SK-N-SH (cell line): ENCODE data around the gene TTC23. TPM values are rescaled to one million over a fixed set of nuclear protein-coding genes. Genes with fewer than 3 reads are reported as not detected.

Experiments used
- CTCF ChIA-PET: fragments of 300-600, 350-600 bp; formaldehyde crosslinking; extraction: SDS; loops from one replicate; lab custom pipeline; 2021; lab: Yijun Ruan, JAX
- POLR2A ChIA-PET: fragments of 350-600 bp; sonication (Branson Sonifier 250); formaldehyde crosslinking; extraction: SDS; loops from one replicate; lab custom pipeline; 2020; ENCODE audit warnings: antibody characterized with exemption, inconsistent platforms; lab: Yijun Ruan, JAX
- DNase-seq: peaks from one replicate; pipeline ENCODE4 v3.0.0; 2012
- H2AFZ ChIP-seq: fragments of 200-600 bp; sonication (generic); 2 replicates; pipeline ENCODE4 v1.8.1; 2016; ENCODE audit warnings: antibody characterized with exemption, mild to moderate bottlenecking, low read depth
- H3F3A ChIP-seq: fragments of 200-600 bp; sonication (generic); replicated peaks from 2 replicates; pipeline ENCODE3; 2016; ENCODE audit warnings: antibody characterized with exemption, mild to moderate bottlenecking; ENCODE audit not compliant: insufficient read depth
- H3K27ac ChIP-seq, 2 experiments: fragments of 200-500 bp in 1 of 2; fragments of 200-600 bp in 1 of 2; sonication (Bioruptor generic) in 1 of 2; sonication (generic), shearing (Covaris generic) in 1 of 2; 2 replicates each; pipeline versions ENCODE4 v1.5.1 to v1.6.1; 2014 to 2016; ENCODE audit warnings: low read depth in 2 of 2, inconsistent platforms in 1 of 2, low read length in 1 of 2, mild to moderate bottlenecking in 1 of 2, mixed read lengths in 1 of 2
- H3K27me3 ChIP-seq: fragments of 200-600 bp; sonication (generic), shearing (Covaris generic); 2 replicates; pipeline ENCODE4 v1.6.1; 2016; ENCODE audit warnings: mixed run types; ENCODE audit not compliant: insufficient read depth
- H3K36me3 ChIP-seq, 2 experiments: fragments of 200-500 bp in 1 of 2; fragments of 200-600 bp in 1 of 2; sonication (Bioruptor generic) in 1 of 2; sonication (generic) in 1 of 2; replicated peaks in 1 of 2; 2 replicates each; pipeline versions ENCODE3 to v1.5.1; 2014 to 2016; ENCODE audit warnings: low read length in 1 of 2, mild to moderate bottlenecking in 1 of 2; ENCODE audit not compliant: insufficient read depth in 2 of 2, control insufficient read depth in 1 of 2
- H3K4me1 ChIP-seq, 2 experiments: fragments of 200-500 bp in 1 of 2; fragments of 200-600 bp in 1 of 2; sonication (Bioruptor generic) in 1 of 2; sonication (generic), shearing (Covaris generic) in 1 of 2; 2 replicates each; pipeline versions ENCODE4 v1.5.1 to v1.6.1; 2014 to 2016; ENCODE audit warnings: low read depth in 1 of 2, low read length in 1 of 2, mixed run types in 1 of 2; ENCODE audit not compliant: insufficient read depth in 2 of 2, control insufficient read depth in 1 of 2
- H3K4me2 ChIP-seq: fragments of 200-600 bp; sonication (generic), shearing (Covaris generic); 2 replicates; pipeline ENCODE4 v1.6.1; 2017; ENCODE audit warnings: mixed run types
- H3K4me3 ChIP-seq, 2 experiments: fragments of 200-500 bp in 1 of 2; fragments of 200-600 bp in 1 of 2; sonication (Bioruptor generic) in 1 of 2; sonication (generic), shearing (Covaris generic) in 1 of 2; 2 replicates each; pipeline versions ENCODE4 v1.5.1 to v1.8.1; 2014 to 2016; ENCODE audit warnings: low read depth in 2 of 2, inconsistent platforms in 1 of 2, low read length in 1 of 2, mild to moderate bottlenecking in 1 of 2, mixed read lengths in 1 of 2, moderate library complexity in 1 of 2
- H3K79me2 ChIP-seq: fragments of 200-600 bp; sonication (generic); 2 replicates; pipeline ENCODE4 v1.8.1; 2017; ENCODE audit warnings: mild to moderate bottlenecking; ENCODE audit not compliant: insufficient read depth
- H3K9ac ChIP-seq: fragments of 200-600 bp; sonication (generic); 2 replicates; pipeline ENCODE4 v1.6.1; 2017; ENCODE audit warnings: mixed run types
- H3K9me2 ChIP-seq: fragments of 200-600 bp; sonication (generic); 2 replicates; pipeline ENCODE4 v1.6.1; 2017; ENCODE audit warnings: mixed run types
- H3K9me3 ChIP-seq: fragments of 200-600 bp; sonication (generic); 2 replicates; pipeline ENCODE4 v1.6.1; 2017; ENCODE audit warnings: mixed run types, mild to moderate bottlenecking, moderate library complexity
- H4K20me1 ChIP-seq: fragments of 200-600 bp; sonication (generic); 2 replicates; pipeline ENCODE4 v1.6.1; 2017; ENCODE audit warnings: mild to moderate bottlenecking, mixed run types; ENCODE audit not compliant: insufficient read depth
- CHD2 ChIP-seq: fragments of 150-350 bp; IDR thresholded peaks from 2 replicates; pipeline ENCODE4 v1.6.1; 2018; ENCODE audit warnings: low read length; ENCODE audit not compliant: partially characterized antibody
- ELF1 ChIP-seq: IDR thresholded peaks from 2 replicates; pipeline ENCODE4 v1.4.0; 2012
- EP300 ChIP-seq, 2 experiments: IDR thresholded peaks; 2 replicates each; pipeline versions ENCODE4 v1.4.0 to v1.6.1; 2012; ENCODE audit warnings: borderline replicate concordance in 1 of 2, low read depth in 1 of 2, low read length in 1 of 2
- FOSL2 ChIP-seq: IDR thresholded peaks from 2 replicates; pipeline ENCODE4 v1.4.0; 2012; ENCODE audit warnings: low read depth, mild to moderate bottlenecking, moderate library complexity, borderline replicate concordance
- FOXJ3 ChIP-seq: sonication (generic); formaldehyde crosslinking; IDR thresholded peaks from 2 replicates; pipeline ENCODE4 v1.5.1; 2020; ENCODE audit warnings: mild to moderate bottlenecking, missing genetic modification reagents
- FOXM1 ChIP-seq: IDR thresholded peaks from 2 replicates; pipeline ENCODE4 v1.4.0; 2012; ENCODE audit warnings: low read depth, mild to moderate bottlenecking
- GABPA ChIP-seq: IDR thresholded peaks from 2 replicates; pipeline ENCODE4 v1.4.0; 2012; ENCODE audit warnings: low read depth, mild to moderate bottlenecking
- MXI1 ChIP-seq: IDR thresholded peaks from 2 replicates; pipeline ENCODE4 v1.6.1; 2012; ENCODE audit warnings: mild to moderate bottlenecking, low read depth, low read length, improper control_type of control experiment
- NRF1 ChIP-seq: IDR thresholded peaks from 2 replicates; pipeline ENCODE4 v1.6.1; 2012; ENCODE audit warnings: low read depth, mild to moderate bottlenecking, low read length
- POLR2AphosphoS5 ChIP-seq: IDR thresholded peaks from 2 replicates; pipeline ENCODE4 v1.6.1; 2012; ENCODE audit warnings: low read depth, low read length
- RCOR1 ChIP-seq: fragments of 150-350 bp; IDR thresholded peaks from 2 replicates; pipeline ENCODE4 v1.6.1; 2017; ENCODE audit warnings: antibody characterized with exemption, low read length
- RXRA ChIP-seq: IDR thresholded peaks from 2 replicates; pipeline ENCODE4 v1.4.0; 2012; ENCODE audit warnings: low read depth, mild to moderate bottlenecking, borderline replicate concordance
- SIN3A ChIP-seq: IDR thresholded peaks from 2 replicates; pipeline ENCODE4 v1.6.1; 2012; ENCODE audit warnings: low read depth, mild to moderate bottlenecking, low read length, moderate library complexity, borderline replicate concordance
- TAF1 ChIP-seq: IDR thresholded peaks from 2 replicates; pipeline ENCODE4 v1.6.1; 2012; ENCODE audit warnings: low read depth, mild to moderate bottlenecking, low read length, moderate library complexity, borderline replicate concordance
- YY1 ChIP-seq: IDR thresholded peaks from 2 replicates; pipeline ENCODE4 v1.4.0; 2012; ENCODE audit warnings: low read depth, mild to moderate bottlenecking
- WGBS: methylation state at CpG from one replicate; pipeline ENCODE4 v1.1.6; 2017; ENCODE audit warnings: low lambda C conversion rate; 5-methylcytosine and 5-hydroxymethylcytosine counted together
- polyA plus RNA-seq, 3 experiments: library from polyadenylated mRNA; depleted of rRNA; stranded (reverse); fragments of >200 nt; gene quantifications; 2 replicates each; pipeline ENCODE4 v1.2.3, GENCODE V29; 2012
- TF ChIP-seq, protein P1 (sequence below): IDR thresholded peaks from 2 replicates; pipeline ENCODE4 v1.4.0; 2012; ENCODE audit warnings: low read depth
- TF ChIP-seq, protein P2 (sequence below): fragments of 200-600 bp; sonication (generic); IDR thresholded peaks from 2 replicates; pipeline ENCODE4 v1.6.1; 2017; ENCODE audit warnings: antibody characterized with exemption, mild to moderate bottlenecking, moderate library complexity
- TF ChIP-seq, protein P3 (sequence below): IDR thresholded peaks from 2 replicates; pipeline ENCODE4; 2012
- TF ChIP-seq, protein P4 (sequence below): IDR thresholded peaks from 2 replicates; pipeline ENCODE4 v1.4.0; 2012; ENCODE audit warnings: low read depth, borderline replicate concordance
- TF ChIP-seq, protein P5 (sequence below): IDR thresholded peaks from 2 replicates; pipeline ENCODE4 v1.4.0; 2012; ENCODE audit warnings: low read depth, borderline replicate concordance
- TF ChIP-seq, protein P6 (sequence below): fragments of 150-350 bp; IDR thresholded peaks from 2 replicates; pipeline ENCODE4 v1.6.1; 2016; ENCODE audit warnings: mild to moderate bottlenecking, low read depth, low read length

Gene TTC23
- polyA plus RNA-seq, 1 of the 3 experiments (the other 2 are of a cell fraction) = 0.79 TPM

DNA sequence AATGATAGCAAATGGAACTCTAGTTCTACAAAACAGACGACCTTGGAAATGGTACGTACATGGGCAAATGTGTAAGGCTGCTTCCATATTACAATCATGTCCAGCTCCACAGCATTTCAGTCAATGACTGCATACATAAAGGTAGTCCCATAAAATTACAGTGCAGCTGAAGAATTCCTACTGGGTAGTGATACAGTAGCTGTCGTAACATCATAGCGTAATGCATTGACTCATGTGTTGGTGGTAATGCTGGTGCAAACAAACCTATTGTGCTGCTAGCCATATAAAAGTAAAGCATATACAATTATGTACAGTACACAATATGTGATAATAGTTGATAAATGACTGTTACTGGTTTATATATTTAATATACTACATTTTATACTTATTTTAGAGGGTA is 18.5 kb downstream of the TTC23 start:
- CTCF ChIA-PET = interaction anchor here (1.4 kb wide), 1 partner anchor 131 kb away, joined by 5 read pairs; no protein-coding TSS in a partner anchor
- no peaks in the 10 kb centered on the region for H3K9me2 ChIP-seq
- H3K9ac ChIP-seq = no peak overlapping the region
- no peak overlapping the region for H2AFZ ChIP-seq
- H3K9me3 ChIP-seq = no peaks in the 10 kb centered on the region
- no peak for DNase-seq
- H4K20me1 ChIP-seq = no peaks in the 10 kb centered on the region
- H3F3A ChIP-seq = peaks cover 5% of the 10 kb centered on the region
- POLR2A ChIA-PET = no interaction called here
- no peak overlapping the region for H3K27ac ChIP-seq
- no peak for TF ChIP-seq POLR2AphosphoS5
- TF ChIP-seq, protein P1, sequence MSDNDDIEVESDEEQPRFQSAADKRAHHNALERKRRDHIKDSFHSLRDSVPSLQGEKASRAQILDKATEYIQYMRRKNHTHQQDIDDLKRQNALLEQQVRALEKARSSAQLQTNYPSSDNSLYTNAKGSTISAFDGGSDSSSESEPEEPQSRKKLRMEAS = no peak
- TF ChIP-seq TAF1 = no peak
- TF ChIP-seq CHD2 = no peak
- TF ChIP-seq RCOR1 = no peak
- no peak for TF ChIP-seq FOSL2
- TF ChIP-seq, protein P2, sequence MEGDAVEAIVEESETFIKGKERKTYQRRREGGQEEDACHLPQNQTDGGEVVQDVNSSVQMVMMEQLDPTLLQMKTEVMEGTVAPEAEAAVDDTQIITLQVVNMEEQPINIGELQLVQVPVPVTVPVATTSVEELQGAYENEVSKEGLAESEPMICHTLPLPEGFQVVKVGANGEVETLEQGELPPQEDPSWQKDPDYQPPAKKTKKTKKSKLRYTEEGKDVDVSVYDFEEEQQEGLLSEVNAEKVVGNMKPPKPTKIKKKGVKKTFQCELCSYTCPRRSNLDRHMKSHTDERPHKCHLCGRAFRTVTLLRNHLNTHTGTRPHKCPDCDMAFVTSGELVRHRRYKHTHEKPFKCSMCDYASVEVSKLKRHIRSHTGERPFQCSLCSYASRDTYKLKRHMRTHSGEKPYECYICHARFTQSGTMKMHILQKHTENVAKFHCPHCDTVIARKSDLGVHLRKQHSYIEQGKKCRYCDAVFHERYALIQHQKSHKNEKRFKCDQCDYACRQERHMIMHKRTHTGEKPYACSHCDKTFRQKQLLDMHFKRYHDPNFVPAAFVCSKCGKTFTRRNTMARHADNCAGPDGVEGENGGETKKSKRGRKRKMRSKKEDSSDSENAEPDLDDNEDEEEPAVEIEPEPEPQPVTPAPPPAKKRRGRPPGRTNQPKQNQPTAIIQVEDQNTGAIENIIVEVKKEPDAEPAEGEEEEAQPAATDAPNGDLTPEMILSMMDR = no peak
- no peak for TF ChIP-seq ELF1
- TF ChIP-seq MXI1 = no peak
- TF ChIP-seq, protein P3, sequence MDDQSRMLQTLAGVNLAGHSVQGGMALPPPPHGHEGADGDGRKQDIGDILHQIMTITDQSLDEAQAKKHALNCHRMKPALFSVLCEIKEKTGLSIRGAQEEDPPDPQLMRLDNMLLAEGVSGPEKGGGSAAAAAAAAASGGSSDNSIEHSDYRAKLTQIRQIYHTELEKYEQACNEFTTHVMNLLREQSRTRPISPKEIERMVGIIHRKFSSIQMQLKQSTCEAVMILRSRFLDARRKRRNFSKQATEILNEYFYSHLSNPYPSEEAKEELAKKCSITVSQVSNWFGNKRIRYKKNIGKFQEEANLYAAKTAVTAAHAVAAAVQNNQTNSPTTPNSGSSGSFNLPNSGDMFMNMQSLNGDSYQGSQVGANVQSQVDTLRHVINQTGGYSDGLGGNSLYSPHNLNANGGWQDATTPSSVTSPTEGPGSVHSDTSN = no peak
- H3K4me1 ChIP-seq = no peaks in the 10 kb centered on the region
- no peak overlapping the region for H3K4me2 ChIP-seq
- H3K4me3 ChIP-seq = no peak overlapping the region
- 94% methylated on average over 4 of the region's 4 CpGs for WGBS
- peaks cover 0 to 5% of the 10 kb centered on the region in 2 experiments for H3K36me3 ChIP-seq
- H3K79me2 ChIP-seq = no peaks in the 10 kb centered on the region
- no peaks in the 10 kb centered on the region for H3K27me3 ChIP-seq

DNA sequence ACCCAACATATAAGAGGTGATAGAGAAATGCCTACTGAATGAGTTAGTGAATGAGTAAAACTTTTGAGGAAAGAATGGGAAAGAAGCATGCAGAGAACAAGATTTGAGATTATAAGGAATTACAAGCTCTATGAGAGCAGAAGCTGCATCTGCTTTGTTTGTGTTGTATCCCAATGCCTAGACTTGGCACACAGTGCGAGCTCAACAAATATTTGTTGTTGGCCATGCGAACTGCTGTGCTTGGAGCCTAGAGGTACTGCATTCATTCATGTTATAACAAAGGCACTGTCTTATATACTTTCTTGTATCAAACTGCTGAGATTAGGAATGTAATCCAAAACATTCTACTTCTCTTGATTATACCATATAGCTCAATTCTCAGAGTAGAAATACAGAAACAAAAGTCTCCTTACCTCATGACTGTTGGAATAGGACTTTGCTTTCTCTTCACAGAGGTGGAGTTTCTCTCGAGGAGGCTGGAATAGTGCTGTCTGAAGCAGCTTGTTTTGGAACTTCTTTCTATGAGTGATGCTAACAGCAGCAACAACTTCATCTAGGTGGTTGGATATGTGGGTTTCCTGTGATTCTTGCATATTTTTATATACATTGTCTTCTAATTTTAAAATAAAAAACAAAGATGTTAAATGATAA is 21.1 kb downstream of the TTC23 start:
- no peaks in the 10 kb centered on the region for H4K20me1 ChIP-seq
- TF ChIP-seq EP300 (IDR thresholded peaks at IDR 0.05; ENCODE audit: borderline replicate concordance in 1 of 2, low read depth in 1 of 2, low read length in 1 of 2) (no peak), RCOR1 (no peak), GABPA (no peak), FOXM1 (no peak), SIN3A (no peak), TAF1 (no peak), RXRA (no peak), NRF1 (no peak), YY1 (no peak), ELF1 (no peak), FOXJ3 (CRISPR knock-in tag) (no peak)
- TF ChIP-seq, protein P4, sequence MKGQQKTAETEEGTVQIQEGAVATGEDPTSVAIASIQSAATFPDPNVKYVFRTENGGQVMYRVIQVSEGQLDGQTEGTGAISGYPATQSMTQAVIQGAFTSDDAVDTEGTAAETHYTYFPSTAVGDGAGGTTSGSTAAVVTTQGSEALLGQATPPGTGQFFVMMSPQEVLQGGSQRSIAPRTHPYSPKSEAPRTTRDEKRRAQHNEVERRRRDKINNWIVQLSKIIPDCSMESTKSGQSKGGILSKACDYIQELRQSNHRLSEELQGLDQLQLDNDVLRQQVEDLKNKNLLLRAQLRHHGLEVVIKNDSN = no peak
- TF ChIP-seq, protein P5, sequence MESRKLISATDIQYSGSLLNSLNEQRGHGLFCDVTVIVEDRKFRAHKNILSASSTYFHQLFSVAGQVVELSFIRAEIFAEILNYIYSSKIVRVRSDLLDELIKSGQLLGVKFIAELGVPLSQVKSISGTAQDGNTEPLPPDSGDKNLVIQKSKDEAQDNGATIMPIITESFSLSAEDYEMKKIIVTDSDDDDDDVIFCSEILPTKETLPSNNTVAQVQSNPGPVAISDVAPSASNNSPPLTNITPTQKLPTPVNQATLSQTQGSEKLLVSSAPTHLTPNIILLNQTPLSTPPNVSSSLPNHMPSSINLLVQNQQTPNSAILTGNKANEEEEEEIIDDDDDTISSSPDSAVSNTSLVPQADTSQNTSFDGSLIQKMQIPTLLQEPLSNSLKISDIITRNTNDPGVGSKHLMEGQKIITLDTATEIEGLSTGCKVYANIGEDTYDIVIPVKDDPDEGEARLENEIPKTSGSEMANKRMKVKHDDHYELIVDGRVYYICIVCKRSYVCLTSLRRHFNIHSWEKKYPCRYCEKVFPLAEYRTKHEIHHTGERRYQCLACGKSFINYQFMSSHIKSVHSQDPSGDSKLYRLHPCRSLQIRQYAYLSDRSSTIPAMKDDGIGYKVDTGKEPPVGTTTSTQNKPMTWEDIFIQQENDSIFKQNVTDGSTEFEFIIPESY = no peak
- TF ChIP-seq, protein P6, sequence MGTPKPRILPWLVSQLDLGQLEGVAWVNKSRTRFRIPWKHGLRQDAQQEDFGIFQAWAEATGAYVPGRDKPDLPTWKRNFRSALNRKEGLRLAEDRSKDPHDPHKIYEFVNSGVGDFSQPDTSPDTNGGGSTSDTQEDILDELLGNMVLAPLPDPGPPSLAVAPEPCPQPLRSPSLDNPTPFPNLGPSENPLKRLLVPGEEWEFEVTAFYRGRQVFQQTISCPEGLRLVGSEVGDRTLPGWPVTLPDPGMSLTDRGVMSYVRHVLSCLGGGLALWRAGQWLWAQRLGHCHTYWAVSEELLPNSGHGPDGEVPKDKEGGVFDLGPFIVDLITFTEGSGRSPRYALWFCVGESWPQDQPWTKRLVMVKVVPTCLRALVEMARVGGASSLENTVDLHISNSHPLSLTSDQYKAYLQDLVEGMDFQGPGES = no peak

More for the DNA sequence above, 21.1 kb downstream of the TTC23 start:
- Histone ChIP-seq H3F3A (peaks cover under 1% of the 10 kb centered on the region), H3K9me3 (no peaks in the 10 kb centered on the region), H3K4me3 (no peak overlapping the region), H3K4me2 (no peak overlapping the region), H3K36me3 (peaks cover 0 to 5% of the 10 kb centered on the region in 2 experiments), H3K79me2 (no peaks in the 10 kb centered on the region; the same call in 1 of the 2 replicates), H2AFZ (no peak overlapping the region), H3K27me3 (no peaks in the 10 kb centered on the region), H3K4me1 (no peaks in the 10 kb centered on the region), H3K9ac (no peak overlapping the region), H3K9me2 (no peaks in the 10 kb centered on the region), H3K27ac (no peak overlapping the region)
- no peak for DNase-seq
- ChIA-PET CTCF (no interaction called here), POLR2A (no interaction called here)
- 72% methylated on average over 3 of the region's 3 CpGs for WGBS
